ENCODE measurements around the gene AUTS2.

DNA sequence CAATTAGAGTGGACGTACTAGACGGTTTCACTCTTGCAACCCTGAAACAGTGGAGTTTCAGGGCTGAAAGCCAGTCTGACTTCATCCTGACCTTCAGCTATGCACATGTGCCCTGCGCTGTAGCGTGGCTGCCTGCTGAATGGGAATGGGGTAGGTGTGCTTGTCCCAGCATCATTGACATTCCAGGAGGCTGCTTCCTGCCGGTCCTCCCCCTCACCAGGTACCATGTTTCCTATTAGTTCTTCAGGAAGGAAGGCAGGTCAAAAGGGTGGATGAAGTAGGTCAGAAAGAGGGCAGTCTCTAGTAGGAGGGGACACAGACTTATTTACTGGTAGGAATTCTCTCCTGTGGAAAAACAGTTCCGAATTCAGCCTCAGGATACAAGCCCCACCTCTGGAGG, 981.9 kb downstream of the AUTS2 start:
- TF ChIP-seq CTCF (IDR thresholded peaks at IDR 0.05) = no peak
- TF ChIP-seq POLR2A (IDR thresholded peaks at IDR 0.05) = no peak
- TF ChIP-seq POLR2AphosphoS5 (IDR thresholded peaks at IDR 0.05; ENCODE audit: insufficient read depth in 1 of 2, low read depth in 1 of 2) = no peak

All from vagina (tissue), 2 donors.